Measurements from ENCODE around the gene CIROP. TPM values are rescaled to one million over a fixed set of nuclear protein-coding genes. Genes with fewer than 3 reads are reported as not detected.
A peak's percentile ranks its signal among the peaks of the same experiment; 100 is the strongest.

CIROP gene
- total RNA-seq, 1 experiment from 2014 or later, result not detected

- H3K27me3 ChIP-seq (ENCODE audit: insufficient read depth, low read length), result no peaks in the 10 kb centered on the region
- H2AFZ ChIP-seq (ENCODE audit: low read length), result no peak within 1 kb of the TSS
- H3K9me3 ChIP-seq (ENCODE audit: control insufficient read depth, low read depth, low read length), result no peaks in the 10 kb centered on the region
- no peak within 1 kb of the TSS for H2BK120ac ChIP-seq (ENCODE audit: low read depth, low read length, poor library complexity, severe bottlenecking)
- Mint-ChIP-seq H3K4me3 (no peak within 1 kb of the TSS), H3K4me1 (peaks cover 28% of the 10 kb centered on the region in 2 experiments), H3K36me3 (ENCODE audit: insufficient read depth in 1 of 3, low read depth in 3 of 3) (peaks cover 27 to 53% (median 49%) of the 10 kb centered on the region in 3 experiments), H3K9me3 (no peaks in the 10 kb centered on the region), H3K27me3 (ENCODE audit: low read depth) (no peaks in the 10 kb centered on the region), H3K27ac (no peak within 1 kb of the TSS)
- DNase-seq, result peak; percentile 99
- no peak within 1 kb of the TSS for H2AK5ac ChIP-seq (ENCODE audit: insufficient read length, low read length)
- no peak within 1 kb of the TSS for H3K23ac ChIP-seq (ENCODE audit: insufficient read length, low read depth, low read length)
- H4K20me1 ChIP-seq (ENCODE audit: control insufficient read depth, insufficient read depth, insufficient read length), result no peaks in the 10 kb centered on the region
- peaks cover 19% of the 10 kb centered on the region for H3K79me2 ChIP-seq (ENCODE audit: insufficient read depth, low read length)
- no peak within 1 kb of the TSS for H2BK20ac ChIP-seq (ENCODE audit: low read depth, low read length, poor library complexity, severe bottlenecking)
- peak within 1 kb of the TSS; percentile 74 for H2BK5ac ChIP-seq (ENCODE audit: insufficient read length, low read length)
- WGBS (ENCODE audit: extremely low coverage, insufficient read length, low lambda C conversion rate), result no CpG with 5 or more reads among the region's 46 CpGs
- peak within 1 kb of the TSS; percentile 93 for H3K4me2 ChIP-seq (ENCODE audit: insufficient read depth, insufficient read length, low read length)
- no peak within 1 kb of the TSS for H3T11ph ChIP-seq (ENCODE audit: low read length)
- H3K14ac ChIP-seq (ENCODE audit: insufficient read depth, low read length), result peak within 1 kb of the TSS; percentile 97
- H3K4ac ChIP-seq (ENCODE audit: low read depth, low read length), result no peak within 1 kb of the TSS; the same call in 1 of the 2 replicates
- H3K79me1 ChIP-seq (ENCODE audit: insufficient read depth, low read depth, low read length, poor library complexity, severe bottlenecking), result peaks cover 5% of the 10 kb centered on the region
- H3K9ac ChIP-seq (ENCODE audit: extremely low read depth, insufficient read length, low read length), result peak within 1 kb of the TSS; percentile 99
- peak within 1 kb of the TSS; percentile 52 for H3K56ac ChIP-seq (ENCODE audit: insufficient read length, low read depth, low read length)
- peak within 1 kb of the TSS; percentile 83 for H4K5ac ChIP-seq (ENCODE audit: insufficient read length, low read depth, low read length)
- no peak within 1 kb of the TSS for H4K8ac ChIP-seq (replicated peaks; ENCODE audit: insufficient read length, low read depth, low read length)
- H2BK12ac ChIP-seq (ENCODE audit: insufficient read length, low read depth, low read length), result peak within 1 kb of the TSS; percentile 77
- H3K27ac ChIP-seq (ENCODE audit: insufficient read length, low read depth, low read length), result peak within 1 kb of the TSS; percentile 73
- H2BK15ac ChIP-seq (ENCODE audit: low read depth, low read length), result 0 out of 2 replicates have a peak within 1 kb of the TSS, but pooled peaks have one; percentile 68
- H3K18ac ChIP-seq (ENCODE audit: insufficient read length, low read depth, low read length), result peak within 1 kb of the TSS; percentile 99
- TF ChIP-seq CTCF (conservative IDR thresholded peaks at IDR 0.05), result no peak
- H4K91ac ChIP-seq (ENCODE audit: insufficient read length, low read depth, low read length), result no peak within 1 kb of the TSS
- peaks cover 2% of the 10 kb centered on the region; the same call in 1 of the 2 replicates for H3K4me1 ChIP-seq (ENCODE audit: insufficient read depth, low read length)
- H3K23me2 ChIP-seq (ENCODE audit: insufficient read length, low read depth, low read length, poor library complexity, severe bottlenecking), result peaks cover 6% of the 10 kb centered on the region
Measured at GRCh38 chr14:23095196-23096108, 9.3 kb downstream of the CIROP start, which contains the start of gene C14orf119. Gene C14orf119, plus strand, starts transcription at chr14:23095505. Its CDS starts 2,154 bp downstream, at chr14:23097659.

Measured in H9 (cell line).